Measurements from ENCODE around the gene ITPKB.

DNA sequence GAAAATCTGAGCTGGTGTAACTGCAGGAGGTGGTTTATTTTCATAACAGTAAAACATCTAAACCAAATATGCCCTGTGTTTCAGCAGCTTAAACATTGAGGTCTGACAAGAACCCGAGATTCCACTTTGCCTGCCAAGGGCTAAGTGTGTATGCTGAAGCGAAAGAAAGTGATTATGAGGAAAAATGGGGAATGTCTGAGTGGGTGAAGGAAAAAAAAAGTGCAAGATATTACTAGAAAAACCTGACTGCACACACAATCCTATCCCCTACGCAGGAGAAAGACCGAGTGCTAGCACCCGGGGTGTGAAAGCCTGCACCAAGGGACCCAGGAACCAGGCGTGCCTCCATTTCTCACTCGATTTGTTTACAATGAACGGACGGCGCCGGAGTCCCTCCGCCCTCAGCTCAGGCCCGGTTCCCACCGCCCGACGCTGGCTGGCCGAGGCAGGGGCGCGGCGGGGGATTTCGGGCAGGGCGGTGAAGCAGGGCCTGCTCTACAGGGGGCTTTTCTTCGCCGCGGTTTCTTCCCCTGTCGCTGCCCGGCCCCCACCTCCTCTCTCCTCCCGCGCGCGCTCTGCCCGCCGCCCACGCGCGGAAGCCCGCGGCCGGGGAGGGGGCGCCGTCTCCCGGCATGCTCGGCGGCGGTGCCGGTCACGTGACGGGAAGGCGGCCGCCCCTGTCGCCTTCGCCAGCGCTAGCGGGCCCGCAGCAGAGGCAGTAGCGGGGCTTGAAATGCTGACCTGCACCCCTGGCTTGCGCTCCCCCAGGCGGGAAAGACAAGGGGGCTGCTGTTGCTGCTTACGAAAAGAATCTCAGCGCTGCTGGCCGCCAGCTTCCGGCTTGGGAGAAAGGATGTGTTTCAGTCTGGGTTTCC lies 35.9 kb downstream of the ITPKB start:
- TF ChIP-seq CTCF (IDR thresholded peaks at IDR 0.05) = no peak
- TF ChIP-seq, protein P1, sequence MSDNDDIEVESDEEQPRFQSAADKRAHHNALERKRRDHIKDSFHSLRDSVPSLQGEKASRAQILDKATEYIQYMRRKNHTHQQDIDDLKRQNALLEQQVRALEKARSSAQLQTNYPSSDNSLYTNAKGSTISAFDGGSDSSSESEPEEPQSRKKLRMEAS (IDR thresholded peaks at IDR 0.05; ENCODE audit: low read depth) = peak; percentile 90; the same call in 1 of the 2 replicates
- peak; percentile 95 for TF ChIP-seq USF1 (IDR thresholded peaks at IDR 0.05; ENCODE audit: borderline replicate concordance, low read depth)
- no peak for TF ChIP-seq REST (IDR thresholded peaks at IDR 0.05; ENCODE audit: low read depth, low read length)
- TF ChIP-seq RXRA (IDR thresholded peaks at IDR 0.05; ENCODE audit: borderline replicate concordance, low read depth) = no peak
